A549 treated with AZD9567 at 1 μM for 4 hours (cell line): ENCODE data around the gene SMAD9. TPM values are rescaled to one million over a fixed set of nuclear protein-coding genes. Genes with fewer than 3 reads are reported as not detected.

Source experiments
- total RNA-seq: library from RNA; stranded (reverse); fragments of 200-300 nt; extraction: Qiagen RNA extraction; gene quantifications from 5 replicates; pipeline ENCODE4 v1.2.3, GENCODE V29; 2022; ENCODE audit not compliant: insufficient read depth

SMAD9 gene
- total RNA-seq, result 0.07 to 0.12 TPM (median 0.09 TPM) in 4 of 5 replicates, not detected in the other

DNA sequence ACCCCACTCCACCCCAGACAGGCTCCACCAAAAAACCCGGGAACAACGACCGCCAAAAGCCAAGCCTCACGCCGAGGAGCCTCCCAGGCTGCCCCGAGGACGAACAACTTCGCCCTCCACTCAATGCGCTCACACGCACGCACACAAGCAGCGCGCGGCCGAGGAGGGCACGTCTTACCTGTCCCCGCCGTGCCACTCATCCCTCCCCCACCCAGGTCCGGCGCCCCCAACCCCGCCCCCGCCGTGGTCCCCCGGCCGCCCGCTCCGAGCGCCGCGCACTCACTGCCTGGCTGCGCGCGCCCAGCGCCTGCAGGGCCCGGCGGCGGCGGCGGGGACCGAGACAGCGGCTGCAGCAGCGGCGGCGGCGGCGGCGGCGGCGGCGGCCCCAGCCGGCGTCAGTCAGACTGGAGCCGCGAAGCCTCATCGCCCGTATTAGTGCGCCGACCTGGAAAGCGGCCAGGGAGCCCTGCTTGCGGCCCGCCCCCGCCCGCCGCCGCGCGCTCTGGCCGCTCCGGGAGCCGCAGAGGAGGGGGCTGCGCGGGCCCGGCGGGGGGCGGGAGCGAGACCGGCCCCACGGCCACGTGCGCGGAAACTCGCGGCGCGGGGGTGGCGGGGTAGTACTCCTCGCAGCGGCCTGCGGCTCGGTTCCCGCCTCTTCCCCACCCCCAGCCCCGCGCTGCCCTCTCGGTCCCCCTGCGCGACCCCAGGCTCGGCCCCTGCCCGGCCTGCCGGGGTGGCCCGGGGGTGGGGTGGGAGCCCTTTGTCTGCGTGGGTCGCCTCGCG lies at the start of gene SMAD9:
TSS of gene SMAD9 (minus strand) at position 406 of the 783 bp plus-strand sequence. CDS start 40,549 bp downstream, outside the sequence.

DNA sequence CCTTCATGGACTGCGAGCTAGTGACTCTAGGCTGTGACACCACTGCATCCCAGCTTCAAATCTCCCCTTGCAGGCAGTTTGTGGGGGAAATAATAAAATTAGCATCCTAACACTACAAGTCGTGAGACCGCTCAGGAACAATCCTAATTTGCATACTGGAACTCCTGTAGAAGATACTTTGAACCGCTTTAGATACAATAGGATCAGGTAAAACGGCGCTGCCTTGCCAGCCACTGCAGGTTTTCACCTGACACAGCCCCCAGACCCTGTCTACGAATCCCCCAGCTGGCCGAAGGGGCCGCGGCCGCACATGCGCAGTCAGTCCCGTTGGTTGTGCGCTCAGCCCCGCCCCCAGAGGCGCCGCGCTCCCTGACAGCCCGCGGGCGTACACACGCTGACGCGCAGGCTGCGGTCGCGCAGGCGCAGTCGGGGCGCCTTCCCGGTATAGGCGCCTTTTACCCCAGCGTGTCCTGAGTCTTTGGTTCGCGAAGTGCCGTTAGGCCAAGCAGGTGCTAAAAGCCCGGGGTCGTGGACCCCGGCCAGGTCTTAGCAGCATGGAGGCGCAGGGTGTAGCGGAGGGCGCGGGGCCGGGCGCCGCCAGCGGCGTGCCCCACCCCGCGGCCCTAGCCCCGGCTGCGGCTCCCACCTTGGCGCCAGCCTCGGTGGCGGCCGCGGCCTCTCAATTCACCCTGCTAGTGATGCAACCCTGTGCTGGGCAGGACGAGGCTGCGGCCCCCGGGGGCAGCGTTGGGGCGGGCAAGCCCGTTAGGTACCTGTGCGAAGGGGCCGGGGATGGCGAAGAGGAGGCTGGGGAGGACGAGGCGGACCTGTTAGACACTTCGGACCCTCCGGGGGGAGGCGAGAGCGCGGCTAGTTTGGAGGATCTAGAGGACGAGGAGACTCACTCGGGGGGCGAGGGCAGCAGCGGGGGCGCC lies 101.0 kb downstream of the SMAD9 start, which contains the start of gene RFXAP:
TSS of gene RFXAP (plus strand) at position 419 of the 935 bp plus-strand sequence. CDS start at position 555, 136 bp downstream.

Other genes with a start within 250 kb of the SMAD9 start
- not detected in 5 replicates for gene SERTM1, start 246.2 kb downstream of the SMAD9 start, total RNA-seq
- gene RFXAP, start 101.0 kb downstream of the SMAD9 start, total RNA-seq, result 0.64 to 1.4 TPM (median 0.82 TPM) in 5 replicates
- gene ALG5, start 79.1 kb upstream of the SMAD9 start, total RNA-seq, result 35.7 to 48.0 TPM (median 36.8 TPM) in 5 replicates
- 29.3 to 44.2 TPM (median 31.8 TPM) in 5 replicates for gene EXOSC8, start 80.5 kb upstream of the SMAD9 start, total RNA-seq
- 20.4 to 22.6 TPM (median 21.0 TPM) in 5 replicates for gene SUPT20H, start 139.4 kb upstream of the SMAD9 start, total RNA-seq
- gene CSNK1A1L, start 185.4 kb upstream of the SMAD9 start, total RNA-seq, result not detected in 5 replicates